DMS53 treated with DMSO at 0.1 percent for 48 hours (cell line): ENCODE results near the gene MTARC2.
"Not testable (repeated sequence)": the region's sequence is repeated elsewhere in the genome, so short reads cannot be mapped to it uniquely, and the experiment has no call there.

Experiments
- DNase-seq: peaks from one replicate; lab custom pipeline; 2025; ENCODE audit not compliant: unreplicated experiment; lab: John Stamatoyannopoulos, UW

The MTARC2 gene

GRCh38 chr1:220748089-220748934, at the start of gene MTARC2:
MTARC2 (plus strand) TSS chr1:220748322; CDS start chr1:220748532, 210 bp downstream.
- peak; percentile 32 for DNase-seq

- DNase-seq, result no peak
These were observed 49.5 kb upstream of the MTARC2 start for GRCh38 chr1:220698607-220699016.

GRCh38 chr1:220699044-220699443, 49.1 kb upstream of the MTARC2 start:
- DNase-seq, result no peak

GRCh38 chr1:220700556-220701179, 47.5 kb upstream of the MTARC2 start:
- no peak for DNase-seq

- no peak for DNase-seq
These were observed 46.1 kb upstream of the MTARC2 start for GRCh38 chr1:220701974-220702373.

GRCh38 chr1:220702733-220703270, 45.3 kb upstream of the MTARC2 start:
- DNase-seq, result no peak

- DNase-seq, result no peak
These were observed 44.8 kb upstream of the MTARC2 start for GRCh38 chr1:220703305-220703704.

- no peak for DNase-seq
These were observed 42.3 kb upstream of the MTARC2 start for GRCh38 chr1:220705782-220706181.

GRCh38 chr1:220706480-220706879, 41.6 kb upstream of the MTARC2 start:
- DNase-seq, result no peak

- no peak for DNase-seq
These were observed 41.0 kb upstream of the MTARC2 start for GRCh38 chr1:220707160-220707559.

- no peak for DNase-seq
These were observed 39.9 kb upstream of the MTARC2 start for GRCh38 chr1:220708244-220708643.

GRCh38 chr1:220708936-220709801, 39.0 kb upstream of the MTARC2 start:
- DNase-seq, result no peak

- no peak for DNase-seq
These were observed 37.8 kb upstream of the MTARC2 start for GRCh38 chr1:220710333-220710732.

GRCh38 chr1:220711056-220711809, 36.9 kb upstream of the MTARC2 start:
- DNase-seq, result no peak

GRCh38 chr1:220715986-220716385, 32.1 kb upstream of the MTARC2 start:
- DNase-seq, result not testable (repeated sequence)

GRCh38 chr1:220717800-220718640, 30.1 kb upstream of the MTARC2 start:
- DNase-seq, result no peak

GRCh38 chr1:220721266-220721665, 26.9 kb upstream of the MTARC2 start:
- not testable (repeated sequence) for DNase-seq

GRCh38 chr1:220726634-220727033, 21.5 kb upstream of the MTARC2 start:
- no peak for DNase-seq

GRCh38 chr1:220727519-220727918, 20.6 kb upstream of the MTARC2 start:
- DNase-seq, result no peak

GRCh38 chr1:220730486-220730885, 17.6 kb upstream of the MTARC2 start:
- no peak for DNase-seq
